Measurements from ENCODE around the gene ATXN10. TPM values are rescaled to one million over a fixed set of nuclear protein-coding genes. Genes with fewer than 3 reads are reported as not detected.

The ATXN10 gene
- total and polyA plus RNA-seq, 2 experiments from 2014 or later: 109 to 216 TPM

DNA sequence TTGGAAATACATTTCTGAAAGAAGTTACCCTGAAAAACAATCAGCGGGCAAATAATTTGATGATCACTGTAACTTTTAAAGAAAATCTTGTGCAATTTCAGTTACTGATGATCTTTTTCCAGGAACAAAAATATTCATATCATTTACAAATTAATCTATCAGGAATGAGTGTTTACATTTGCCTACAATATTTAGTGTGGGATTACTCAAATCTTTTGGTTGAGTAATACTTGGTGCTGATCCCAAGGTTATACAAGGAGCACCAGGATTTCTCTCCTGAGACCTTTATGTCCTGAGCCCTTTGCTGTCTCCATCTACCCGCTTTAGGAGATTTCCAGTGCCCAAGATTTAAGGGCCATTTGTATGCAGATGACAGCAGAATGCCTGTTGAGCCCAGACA, 116.1 kb downstream of the ATXN10 start:
- no peaks in the 10 kb centered on the region for H3K9me2 ChIP-seq (ENCODE audit: insufficient read depth)
- no peak overlapping the region for H3K4me2 ChIP-seq (ENCODE audit: unreplicated experiment)
- TF ChIP-seq EZH2phosphoT487 (IDR thresholded peaks at IDR 0.05; ENCODE audit: insufficient read depth, low read depth) (no peak), EZH2 (IDR thresholded peaks at IDR 0.05; ENCODE audit: insufficient read depth, poor library complexity, severe bottlenecking) (no peak)
- in situ Hi-C loops (cut with MboI): no loop called here
- peaks cover 96% of the 10 kb centered on the region for H3K79me2 ChIP-seq (ENCODE audit: insufficient read depth)
- H3K36me3 ChIP-seq (ENCODE audit: low read depth): no peaks in the 10 kb centered on the region
- H3K4me1 ChIP-seq (ENCODE audit: insufficient read depth): peaks cover 31% of the 10 kb centered on the region
- no peaks in the 10 kb centered on the region for H3K9me3 ChIP-seq (ENCODE audit: low read depth)
- WGBS, 2 experiments (ENCODE audit: low coverage in 1 of 2, low lambda C conversion rate in 2 of 2, missing lambda C conversion rate in 2 of 2): 96 to 97% methylated on average over 2 of the region's 2 CpGs
- DNase-seq: peak; percentile 24
- H3K9ac ChIP-seq: no peak overlapping the region
- peaks cover 7% of the 10 kb centered on the region; the same call in 1 of the 2 replicates for H4K20me1 ChIP-seq (ENCODE audit: insufficient read depth)
- no peak overlapping the region for H3K27ac ChIP-seq
- no peak overlapping the region for H2AFZ ChIP-seq
- H3F3A ChIP-seq (ENCODE audit: insufficient read depth): peaks cover 17% of the 10 kb centered on the region
- no peaks in the 10 kb centered on the region for H3K27me3 ChIP-seq (replicated peaks; ENCODE audit: insufficient read depth)
- H3K4me3 ChIP-seq: no peak overlapping the region

- Histone ChIP-seq H2AFZ (no peak overlapping the region), H3K9ac (no peak overlapping the region), H3K36me3 (ENCODE audit: low read depth) (no peaks in the 10 kb centered on the region)
These were observed 116.9 kb downstream of the ATXN10 start for GRCh38 chr22:45788522-45788921.

GRCh38 chr22:45790401-45790800, 118.8 kb downstream of the ATXN10 start:
- 94 to 100% methylated on average over 1 of the region's 1 CpG for WGBS, 2 experiments (ENCODE audit: low coverage in 1 of 2, low lambda C conversion rate in 2 of 2, missing lambda C conversion rate in 2 of 2)

More at GRCh38 chr22:45788522-45788921, 116.9 kb downstream of the ATXN10 start:
- Histone ChIP-seq H3K27ac (no peak overlapping the region), H3K9me2 (ENCODE audit: insufficient read depth) (no peaks in the 10 kb centered on the region), H3K27me3 (replicated peaks; ENCODE audit: insufficient read depth) (no peaks in the 10 kb centered on the region), H3K4me2 (ENCODE audit: unreplicated experiment) (no peak overlapping the region), H3K79me2 (ENCODE audit: insufficient read depth) (peaks cover 96% of the 10 kb centered on the region), H3K4me1 (ENCODE audit: insufficient read depth) (peaks cover 31% of the 10 kb centered on the region), H4K20me1 (ENCODE audit: insufficient read depth) (peaks cover 5% of the 10 kb centered on the region; the same call in 1 of the 2 replicates), H3K4me3 (no peak overlapping the region), H3K9me3 (ENCODE audit: low read depth) (no peaks in the 10 kb centered on the region), H3F3A (ENCODE audit: insufficient read depth) (peaks cover 17% of the 10 kb centered on the region)
- in situ Hi-C loops (cut with MboI): no loop called here
- TF ChIP-seq EZH2 (IDR thresholded peaks at IDR 0.05; ENCODE audit: insufficient read depth, poor library complexity, severe bottlenecking) (no peak), EZH2phosphoT487 (IDR thresholded peaks at IDR 0.05; ENCODE audit: insufficient read depth, low read depth) (no peak)
- DNase-seq: no peak
- 97% methylated on average over 8 of the region's 8 CpGs for WGBS, 2 experiments (ENCODE audit: low coverage in 1 of 2, low lambda C conversion rate in 2 of 2, missing lambda C conversion rate in 2 of 2)

DNA sequence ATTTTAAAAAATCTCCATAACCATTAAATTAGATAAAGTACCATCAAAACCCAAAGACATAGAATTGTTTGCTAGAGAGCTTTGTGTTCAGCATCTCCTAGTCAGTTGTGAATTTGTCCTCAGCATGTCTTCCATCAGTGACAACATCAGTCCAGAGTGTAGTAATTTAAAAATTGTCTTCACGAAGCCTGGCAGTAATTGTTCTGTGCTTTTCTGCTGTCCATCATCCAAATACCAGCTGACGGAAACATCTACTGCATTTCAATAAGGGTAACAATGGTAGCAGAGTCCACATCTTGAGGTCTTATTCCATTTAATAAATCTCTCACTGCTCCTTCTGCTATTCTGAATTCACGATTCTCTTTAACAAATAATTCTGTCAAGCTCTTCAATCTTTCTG, 121.5 kb downstream of the ATXN10 start:
- H3K9me3 ChIP-seq (ENCODE audit: low read depth): peaks cover 5% of the 10 kb centered on the region
- WGBS, 2 experiments (ENCODE audit: low coverage in 1 of 2, low lambda C conversion rate in 2 of 2, missing lambda C conversion rate in 2 of 2): 76 to 84% methylated on average over 3 of the region's 3 CpGs
- no peaks in the 10 kb centered on the region for H4K20me1 ChIP-seq (ENCODE audit: insufficient read depth)
- H3K27me3 ChIP-seq (replicated peaks; ENCODE audit: insufficient read depth): no peaks in the 10 kb centered on the region
- H3K9me2 ChIP-seq (ENCODE audit: insufficient read depth): no peaks in the 10 kb centered on the region
- H3K4me1 ChIP-seq (ENCODE audit: insufficient read depth): no peaks in the 10 kb centered on the region
- H2AFZ ChIP-seq: no peak overlapping the region
- TF ChIP-seq EZH2phosphoT487 (IDR thresholded peaks at IDR 0.05; ENCODE audit: insufficient read depth, low read depth): no peak
- no peak for TF ChIP-seq EZH2 (IDR thresholded peaks at IDR 0.05; ENCODE audit: insufficient read depth, poor library complexity, severe bottlenecking)
- no peak overlapping the region for H3K4me2 ChIP-seq (ENCODE audit: unreplicated experiment)
- no peak for DNase-seq
- no peaks in the 10 kb centered on the region for H3F3A ChIP-seq (ENCODE audit: insufficient read depth)
- H3K4me3 ChIP-seq: no peak overlapping the region
- H3K79me2 ChIP-seq (ENCODE audit: insufficient read depth): peaks cover 67% of the 10 kb centered on the region
- in situ Hi-C loops (cut with MboI): no loop called here
- H3K27ac ChIP-seq: no peak overlapping the region
- H3K36me3 ChIP-seq (ENCODE audit: low read depth): peaks cover 32% of the 10 kb centered on the region
- no peak overlapping the region for H3K9ac ChIP-seq

More at GRCh38 chr22:45790401-45790800, 118.8 kb downstream of the ATXN10 start:
- Histone ChIP-seq H3K9me3 (ENCODE audit: low read depth) (peaks cover 5% of the 10 kb centered on the region), H3K27ac (no peak overlapping the region), H3K4me3 (no peak overlapping the region), H3K27me3 (replicated peaks; ENCODE audit: insufficient read depth) (no peaks in the 10 kb centered on the region), H3F3A (ENCODE audit: insufficient read depth) (peaks cover 12% of the 10 kb centered on the region), H3K79me2 (ENCODE audit: insufficient read depth) (peaks cover 93% of the 10 kb centered on the region), H3K9ac (no peak overlapping the region), H3K36me3 (ENCODE audit: low read depth) (peaks cover 12% of the 10 kb centered on the region; the same call in 1 of the 2 replicates), H2AFZ (no peak overlapping the region), H3K4me1 (ENCODE audit: insufficient read depth) (peaks cover 25% of the 10 kb centered on the region), H4K20me1 (ENCODE audit: insufficient read depth) (peaks cover 5% of the 10 kb centered on the region; the same call in 1 of the 2 replicates), H3K4me2 (ENCODE audit: unreplicated experiment) (no peak overlapping the region), H3K9me2 (ENCODE audit: insufficient read depth) (no peaks in the 10 kb centered on the region)
- in situ Hi-C loops (cut with MboI): no loop called here
- DNase-seq: no peak
- TF ChIP-seq EZH2phosphoT487 (IDR thresholded peaks at IDR 0.05; ENCODE audit: insufficient read depth, low read depth): no peak
- TF ChIP-seq EZH2 (IDR thresholded peaks at IDR 0.05; ENCODE audit: insufficient read depth, poor library complexity, severe bottlenecking): no peak
